K562 (cell line): ENCODE results near the gene DCLK2. TPM values are rescaled to one million over a fixed set of nuclear protein-coding genes. Genes with fewer than 3 reads are reported as not detected.

Experiments used
- ARID3A ChIP-seq: IDR thresholded peaks from 2 replicates; pipeline ENCODE4 v1.6.1; 2012; ENCODE audit warnings: low read depth, low read length, improper control_type of control experiment, borderline replicate concordance
- ZNF146 ChIP-seq: IDR thresholded peaks from one replicate; pipeline ENCODE4 v1.6.1; 2018; ENCODE audit warnings: missing compliant biosample characterization; ENCODE audit not compliant: unreplicated experiment
- polyA plus RNA-seq, 8 experiments: library from polyadenylated mRNA; depleted of rRNA in 4 of 8; stranded (reverse) in 5 of 8; unstranded in 3 of 8; fragments of >200 nt; fragmentation: Nextera tagmentation in 2 of 8; fragmentation: Illumina TruSeq in 1 of 8; extraction: Ambion mirVana in 2 of 8; extraction: Trizol in 1 of 8; gene quantifications; 2 replicates each; pipeline versions ENCODE4 v1.2.1 to v1.2.3, GENCODE V29; 2011 to 2014; ENCODE audit warnings: inconsistent platforms in 1 of 8, missing spikeins in 1 of 8
- total RNA-seq, 7 experiments: library from RNA; depleted of rRNA in 6 of 7; stranded (reverse); fragments of >200 nt in 6 of 7; fragmentation: Illumina TruSeq in 2 of 7; extraction: Trizol in 2 of 7; gene quantifications; 2 replicates each; pipeline versions ENCODE4 v1.2.1 to v1.2.3, GENCODE V29; 2011 to 2021; ENCODE audit warnings: low replicate concordance in 1 of 7
- TF ChIP-seq, protein P1 (sequence below): fragments of 200-600 bp; sonication (generic); IDR thresholded peaks from one replicate; pipeline ENCODE4 v1.6.1; 2012; ENCODE audit warnings: mild to moderate bottlenecking, low read depth, low read length, inconsistent platforms
- TF ChIP-seq, protein P2 (sequence below): sonication (generic); formaldehyde crosslinking; IDR thresholded peaks from 2 replicates; pipeline ENCODE4 v1.8.0; 2022; ENCODE audit warnings: mild to moderate bottlenecking, missing genetic modification reagents
- TF ChIP-seq, protein P3 (sequence below): fragments of 450-650 bp; IDR thresholded peaks from 2 replicates; pipeline ENCODE4 v1.6.1; 2016; ENCODE audit warnings: mild to moderate bottlenecking

DCLK2 gene
- total and polyA plus RNA-seq, 9 of the 15 experiments (the other 6 are each of a cell fraction or from before 2014, with no cell fraction given): not detected

- TF ChIP-seq ARID3A (no peak), ZNF146 (CRISPR knock-in tag) (no peak)
- TF ChIP-seq, protein P1, sequence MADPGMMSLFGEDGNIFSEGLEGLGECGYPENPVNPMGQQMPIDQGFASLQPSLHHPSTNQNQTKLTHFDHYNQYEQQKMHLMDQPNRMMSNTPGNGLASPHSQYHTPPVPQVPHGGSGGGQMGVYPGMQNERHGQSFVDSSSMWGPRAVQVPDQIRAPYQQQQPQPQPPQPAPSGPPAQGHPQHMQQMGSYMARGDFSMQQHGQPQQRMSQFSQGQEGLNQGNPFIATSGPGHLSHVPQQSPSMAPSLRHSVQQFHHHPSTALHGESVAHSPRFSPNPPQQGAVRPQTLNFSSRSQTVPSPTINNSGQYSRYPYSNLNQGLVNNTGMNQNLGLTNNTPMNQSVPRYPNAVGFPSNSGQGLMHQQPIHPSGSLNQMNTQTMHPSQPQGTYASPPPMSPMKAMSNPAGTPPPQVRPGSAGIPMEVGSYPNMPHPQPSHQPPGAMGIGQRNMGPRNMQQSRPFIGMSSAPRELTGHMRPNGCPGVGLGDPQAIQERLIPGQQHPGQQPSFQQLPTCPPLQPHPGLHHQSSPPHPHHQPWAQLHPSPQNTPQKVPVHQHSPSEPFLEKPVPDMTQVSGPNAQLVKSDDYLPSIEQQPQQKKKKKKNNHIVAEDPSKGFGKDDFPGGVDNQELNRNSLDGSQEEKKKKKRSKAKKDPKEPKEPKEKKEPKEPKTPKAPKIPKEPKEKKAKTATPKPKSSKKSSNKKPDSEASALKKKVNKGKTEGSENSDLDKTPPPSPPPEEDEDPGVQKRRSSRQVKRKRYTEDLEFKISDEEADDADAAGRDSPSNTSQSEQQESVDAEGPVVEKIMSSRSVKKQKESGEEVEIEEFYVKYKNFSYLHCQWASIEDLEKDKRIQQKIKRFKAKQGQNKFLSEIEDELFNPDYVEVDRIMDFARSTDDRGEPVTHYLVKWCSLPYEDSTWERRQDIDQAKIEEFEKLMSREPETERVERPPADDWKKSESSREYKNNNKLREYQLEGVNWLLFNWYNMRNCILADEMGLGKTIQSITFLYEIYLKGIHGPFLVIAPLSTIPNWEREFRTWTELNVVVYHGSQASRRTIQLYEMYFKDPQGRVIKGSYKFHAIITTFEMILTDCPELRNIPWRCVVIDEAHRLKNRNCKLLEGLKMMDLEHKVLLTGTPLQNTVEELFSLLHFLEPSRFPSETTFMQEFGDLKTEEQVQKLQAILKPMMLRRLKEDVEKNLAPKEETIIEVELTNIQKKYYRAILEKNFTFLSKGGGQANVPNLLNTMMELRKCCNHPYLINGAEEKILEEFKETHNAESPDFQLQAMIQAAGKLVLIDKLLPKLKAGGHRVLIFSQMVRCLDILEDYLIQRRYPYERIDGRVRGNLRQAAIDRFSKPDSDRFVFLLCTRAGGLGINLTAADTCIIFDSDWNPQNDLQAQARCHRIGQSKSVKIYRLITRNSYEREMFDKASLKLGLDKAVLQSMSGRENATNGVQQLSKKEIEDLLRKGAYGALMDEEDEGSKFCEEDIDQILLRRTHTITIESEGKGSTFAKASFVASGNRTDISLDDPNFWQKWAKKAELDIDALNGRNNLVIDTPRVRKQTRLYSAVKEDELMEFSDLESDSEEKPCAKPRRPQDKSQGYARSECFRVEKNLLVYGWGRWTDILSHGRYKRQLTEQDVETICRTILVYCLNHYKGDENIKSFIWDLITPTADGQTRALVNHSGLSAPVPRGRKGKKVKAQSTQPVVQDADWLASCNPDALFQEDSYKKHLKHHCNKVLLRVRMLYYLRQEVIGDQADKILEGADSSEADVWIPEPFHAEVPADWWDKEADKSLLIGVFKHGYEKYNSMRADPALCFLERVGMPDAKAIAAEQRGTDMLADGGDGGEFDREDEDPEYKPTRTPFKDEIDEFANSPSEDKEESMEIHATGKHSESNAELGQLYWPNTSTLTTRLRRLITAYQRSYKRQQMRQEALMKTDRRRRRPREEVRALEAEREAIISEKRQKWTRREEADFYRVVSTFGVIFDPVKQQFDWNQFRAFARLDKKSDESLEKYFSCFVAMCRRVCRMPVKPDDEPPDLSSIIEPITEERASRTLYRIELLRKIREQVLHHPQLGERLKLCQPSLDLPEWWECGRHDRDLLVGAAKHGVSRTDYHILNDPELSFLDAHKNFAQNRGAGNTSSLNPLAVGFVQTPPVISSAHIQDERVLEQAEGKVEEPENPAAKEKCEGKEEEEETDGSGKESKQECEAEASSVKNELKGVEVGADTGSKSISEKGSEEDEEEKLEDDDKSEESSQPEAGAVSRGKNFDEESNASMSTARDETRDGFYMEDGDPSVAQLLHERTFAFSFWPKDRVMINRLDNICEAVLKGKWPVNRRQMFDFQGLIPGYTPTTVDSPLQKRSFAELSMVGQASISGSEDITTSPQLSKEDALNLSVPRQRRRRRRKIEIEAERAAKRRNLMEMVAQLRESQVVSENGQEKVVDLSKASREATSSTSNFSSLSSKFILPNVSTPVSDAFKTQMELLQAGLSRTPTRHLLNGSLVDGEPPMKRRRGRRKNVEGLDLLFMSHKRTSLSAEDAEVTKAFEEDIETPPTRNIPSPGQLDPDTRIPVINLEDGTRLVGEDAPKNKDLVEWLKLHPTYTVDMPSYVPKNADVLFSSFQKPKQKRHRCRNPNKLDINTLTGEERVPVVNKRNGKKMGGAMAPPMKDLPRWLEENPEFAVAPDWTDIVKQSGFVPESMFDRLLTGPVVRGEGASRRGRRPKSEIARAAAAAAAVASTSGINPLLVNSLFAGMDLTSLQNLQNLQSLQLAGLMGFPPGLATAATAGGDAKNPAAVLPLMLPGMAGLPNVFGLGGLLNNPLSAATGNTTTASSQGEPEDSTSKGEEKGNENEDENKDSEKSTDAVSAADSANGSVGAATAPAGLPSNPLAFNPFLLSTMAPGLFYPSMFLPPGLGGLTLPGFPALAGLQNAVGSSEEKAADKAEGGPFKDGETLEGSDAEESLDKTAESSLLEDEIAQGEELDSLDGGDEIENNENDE: no peak
- TF ChIP-seq, protein P2, sequence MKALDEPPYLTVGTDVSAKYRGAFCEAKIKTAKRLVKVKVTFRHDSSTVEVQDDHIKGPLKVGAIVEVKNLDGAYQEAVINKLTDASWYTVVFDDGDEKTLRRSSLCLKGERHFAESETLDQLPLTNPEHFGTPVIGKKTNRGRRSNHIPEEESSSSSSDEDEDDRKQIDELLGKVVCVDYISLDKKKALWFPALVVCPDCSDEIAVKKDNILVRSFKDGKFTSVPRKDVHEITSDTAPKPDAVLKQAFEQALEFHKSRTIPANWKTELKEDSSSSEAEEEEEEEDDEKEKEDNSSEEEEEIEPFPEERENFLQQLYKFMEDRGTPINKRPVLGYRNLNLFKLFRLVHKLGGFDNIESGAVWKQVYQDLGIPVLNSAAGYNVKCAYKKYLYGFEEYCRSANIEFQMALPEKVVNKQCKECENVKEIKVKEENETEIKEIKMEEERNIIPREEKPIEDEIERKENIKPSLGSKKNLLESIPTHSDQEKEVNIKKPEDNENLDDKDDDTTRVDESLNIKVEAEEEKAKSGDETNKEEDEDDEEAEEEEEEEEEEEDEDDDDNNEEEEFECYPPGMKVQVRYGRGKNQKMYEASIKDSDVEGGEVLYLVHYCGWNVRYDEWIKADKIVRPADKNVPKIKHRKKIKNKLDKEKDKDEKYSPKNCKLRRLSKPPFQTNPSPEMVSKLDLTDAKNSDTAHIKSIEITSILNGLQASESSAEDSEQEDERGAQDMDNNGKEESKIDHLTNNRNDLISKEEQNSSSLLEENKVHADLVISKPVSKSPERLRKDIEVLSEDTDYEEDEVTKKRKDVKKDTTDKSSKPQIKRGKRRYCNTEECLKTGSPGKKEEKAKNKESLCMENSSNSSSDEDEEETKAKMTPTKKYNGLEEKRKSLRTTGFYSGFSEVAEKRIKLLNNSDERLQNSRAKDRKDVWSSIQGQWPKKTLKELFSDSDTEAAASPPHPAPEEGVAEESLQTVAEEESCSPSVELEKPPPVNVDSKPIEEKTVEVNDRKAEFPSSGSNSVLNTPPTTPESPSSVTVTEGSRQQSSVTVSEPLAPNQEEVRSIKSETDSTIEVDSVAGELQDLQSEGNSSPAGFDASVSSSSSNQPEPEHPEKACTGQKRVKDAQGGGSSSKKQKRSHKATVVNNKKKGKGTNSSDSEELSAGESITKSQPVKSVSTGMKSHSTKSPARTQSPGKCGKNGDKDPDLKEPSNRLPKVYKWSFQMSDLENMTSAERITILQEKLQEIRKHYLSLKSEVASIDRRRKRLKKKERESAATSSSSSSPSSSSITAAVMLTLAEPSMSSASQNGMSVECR (CRISPR knock-in tag): no peak
- TF ChIP-seq, protein P3, sequence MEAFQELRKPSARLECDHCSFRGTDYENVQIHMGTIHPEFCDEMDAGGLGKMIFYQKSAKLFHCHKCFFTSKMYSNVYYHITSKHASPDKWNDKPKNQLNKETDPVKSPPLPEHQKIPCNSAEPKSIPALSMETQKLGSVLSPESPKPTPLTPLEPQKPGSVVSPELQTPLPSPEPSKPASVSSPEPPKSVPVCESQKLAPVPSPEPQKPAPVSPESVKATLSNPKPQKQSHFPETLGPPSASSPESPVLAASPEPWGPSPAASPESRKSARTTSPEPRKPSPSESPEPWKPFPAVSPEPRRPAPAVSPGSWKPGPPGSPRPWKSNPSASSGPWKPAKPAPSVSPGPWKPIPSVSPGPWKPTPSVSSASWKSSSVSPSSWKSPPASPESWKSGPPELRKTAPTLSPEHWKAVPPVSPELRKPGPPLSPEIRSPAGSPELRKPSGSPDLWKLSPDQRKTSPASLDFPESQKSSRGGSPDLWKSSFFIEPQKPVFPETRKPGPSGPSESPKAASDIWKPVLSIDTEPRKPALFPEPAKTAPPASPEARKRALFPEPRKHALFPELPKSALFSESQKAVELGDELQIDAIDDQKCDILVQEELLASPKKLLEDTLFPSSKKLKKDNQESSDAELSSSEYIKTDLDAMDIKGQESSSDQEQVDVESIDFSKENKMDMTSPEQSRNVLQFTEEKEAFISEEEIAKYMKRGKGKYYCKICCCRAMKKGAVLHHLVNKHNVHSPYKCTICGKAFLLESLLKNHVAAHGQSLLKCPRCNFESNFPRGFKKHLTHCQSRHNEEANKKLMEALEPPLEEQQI: no peak
Observed at GRCh38 chr4:150141756-150142155, 63.5 kb downstream of the DCLK2 start (continued).
